ENCODE measurements around the gene HILPDA.

The HILPDA gene, protein sequence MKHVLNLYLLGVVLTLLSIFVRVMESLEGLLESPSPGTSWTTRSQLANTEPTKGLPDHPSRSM

DNA sequence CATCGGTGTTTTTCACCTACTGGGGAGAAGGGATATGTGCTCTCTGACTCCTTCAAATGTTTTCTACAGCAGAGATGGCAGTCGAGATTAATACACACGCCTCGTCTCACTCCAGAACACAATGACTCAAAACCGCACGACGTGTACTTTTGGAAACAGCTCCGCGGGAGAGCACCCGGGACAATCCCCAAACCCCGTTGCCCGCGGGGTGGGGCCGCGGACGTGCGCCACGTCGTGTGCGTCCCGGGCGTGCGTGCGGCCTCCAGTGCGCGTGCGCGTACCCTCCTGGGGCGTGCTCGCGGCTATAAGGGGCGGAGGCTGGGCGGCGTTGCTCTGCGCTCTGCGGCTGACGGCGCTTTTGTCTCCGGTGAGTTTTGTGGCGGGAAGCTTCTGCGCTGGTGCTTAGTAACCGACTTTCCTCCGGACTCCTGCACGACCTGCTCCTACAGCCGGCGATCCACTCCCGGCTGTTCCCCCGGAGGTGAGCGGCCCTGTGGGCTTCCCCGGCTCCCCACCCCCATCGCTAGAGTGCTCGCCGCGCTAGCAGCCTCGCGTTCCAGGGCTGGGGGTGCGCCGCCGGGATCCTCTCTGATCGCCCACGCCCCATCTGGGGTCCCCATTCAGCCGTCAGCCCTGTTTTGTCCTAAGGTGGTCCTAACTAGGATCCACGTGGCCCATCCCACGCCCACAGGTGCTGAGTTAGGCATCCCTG lies at the start of gene HILPDA:
HILPDA (plus strand) TSS at position 336 of the 712 bp plus-strand sequence. CDS start 1,391 bp downstream, outside the sequence.
- DNase-seq = peak; percentile 94

DNA sequence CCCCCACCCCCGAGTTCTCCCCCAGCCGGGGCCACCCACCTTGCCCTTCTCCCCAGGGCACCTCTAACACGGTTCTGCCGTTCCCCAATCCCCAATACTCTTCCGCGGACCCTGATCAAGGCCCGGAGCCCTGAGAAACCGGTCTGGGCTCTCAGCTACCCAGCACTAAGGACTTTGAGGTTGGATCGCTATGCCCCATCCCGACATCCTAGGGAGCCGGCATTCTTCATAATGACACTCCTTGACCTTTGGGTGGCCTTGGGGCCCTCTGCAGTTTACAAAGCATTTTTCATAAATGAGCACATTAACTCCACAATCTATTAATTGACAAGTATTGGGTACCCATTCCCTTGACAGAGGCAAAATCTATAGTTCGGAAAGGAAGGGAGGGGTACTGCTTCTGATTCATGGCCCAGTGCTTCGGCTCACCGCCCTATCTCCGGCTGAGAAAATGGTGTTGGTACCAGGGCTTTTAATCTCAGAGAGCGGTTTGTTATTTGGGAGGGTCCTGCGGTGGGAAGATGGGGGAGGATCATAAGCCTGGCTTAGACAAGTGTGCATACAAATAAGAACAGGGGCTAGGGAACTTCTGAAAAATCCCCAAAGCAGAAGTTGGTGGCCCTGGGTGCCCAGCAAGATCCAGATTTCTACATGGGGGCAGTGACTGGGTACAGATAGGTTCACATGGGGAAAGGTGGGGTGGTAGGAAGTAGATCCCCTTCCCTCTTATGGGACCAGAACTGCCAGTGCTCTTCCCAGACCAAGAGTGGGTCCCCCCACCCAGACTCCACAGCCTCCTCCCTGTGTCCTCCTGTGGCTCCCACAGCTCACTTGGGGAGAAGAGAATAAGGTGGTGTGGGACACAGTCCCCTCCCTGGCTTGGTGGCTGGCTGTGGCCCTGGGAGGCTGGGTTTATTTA lies 49.1 kb upstream of the HILPDA start:
- no peak for DNase-seq

DNA sequence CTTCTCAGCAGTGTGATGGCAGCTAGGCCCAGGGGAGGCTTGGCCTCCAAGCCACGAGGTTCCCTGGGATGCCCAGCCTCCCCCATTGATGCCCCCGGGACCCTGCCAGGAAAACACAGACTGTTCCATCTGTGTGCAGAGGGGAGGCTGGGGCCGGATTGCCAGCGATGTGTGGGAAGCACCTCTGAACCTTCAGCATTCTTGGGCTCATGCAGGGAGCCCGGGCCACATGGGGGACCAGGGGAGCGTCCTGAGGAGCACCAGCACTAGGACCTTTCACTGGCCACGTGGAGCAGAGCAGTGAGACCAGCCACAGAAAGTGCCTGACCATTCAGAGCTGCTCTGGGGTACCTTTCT lies 48.5 kb upstream of the HILPDA start:
- DNase-seq = no peak

DNA sequence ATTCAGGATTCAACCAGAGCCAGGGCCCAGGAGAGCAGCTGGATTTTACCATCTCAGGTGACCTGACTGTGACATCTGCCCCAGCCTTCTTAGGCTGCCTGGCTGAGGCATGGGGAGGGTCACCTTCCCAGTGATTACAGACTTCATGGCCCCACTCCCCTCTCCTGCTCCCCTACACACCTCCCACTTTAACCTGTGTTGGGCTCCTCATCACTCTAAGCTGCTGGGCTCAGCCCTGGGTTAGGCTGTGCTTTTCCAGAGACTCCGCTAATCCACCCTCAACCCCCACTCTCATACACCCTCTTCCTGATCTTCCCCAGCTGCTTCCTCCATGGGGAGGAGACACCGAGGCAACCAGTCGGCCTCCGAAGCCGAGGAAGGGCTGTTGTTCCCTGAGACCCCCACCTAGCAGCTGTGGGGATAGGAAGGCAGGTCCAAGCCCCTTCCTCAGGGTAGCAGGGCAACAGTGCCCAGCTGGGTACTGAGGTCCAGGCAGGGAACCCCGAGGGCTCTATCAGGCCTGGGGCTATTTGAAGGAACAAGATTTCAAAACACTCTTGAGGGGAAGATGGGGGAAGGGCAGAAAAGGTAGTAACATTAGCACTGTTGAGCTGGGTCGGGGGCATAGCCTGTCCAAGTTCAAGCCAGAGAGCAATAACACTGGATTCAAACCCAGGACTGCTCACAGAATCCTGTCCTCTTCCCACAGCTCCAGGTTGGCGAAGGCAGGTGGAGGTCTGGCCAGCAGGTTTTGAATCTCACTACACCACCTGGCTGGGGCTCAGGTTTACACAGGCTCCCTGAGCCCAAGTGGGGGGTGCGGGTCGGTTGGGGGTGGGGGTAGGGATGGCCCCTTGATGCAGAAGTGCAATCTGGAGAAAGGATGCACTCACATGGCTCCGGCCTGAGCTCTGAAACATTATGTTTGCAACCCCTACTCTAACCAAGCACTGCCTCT lies 47.6 kb upstream of the HILPDA start:
- no peak for DNase-seq

DNA sequence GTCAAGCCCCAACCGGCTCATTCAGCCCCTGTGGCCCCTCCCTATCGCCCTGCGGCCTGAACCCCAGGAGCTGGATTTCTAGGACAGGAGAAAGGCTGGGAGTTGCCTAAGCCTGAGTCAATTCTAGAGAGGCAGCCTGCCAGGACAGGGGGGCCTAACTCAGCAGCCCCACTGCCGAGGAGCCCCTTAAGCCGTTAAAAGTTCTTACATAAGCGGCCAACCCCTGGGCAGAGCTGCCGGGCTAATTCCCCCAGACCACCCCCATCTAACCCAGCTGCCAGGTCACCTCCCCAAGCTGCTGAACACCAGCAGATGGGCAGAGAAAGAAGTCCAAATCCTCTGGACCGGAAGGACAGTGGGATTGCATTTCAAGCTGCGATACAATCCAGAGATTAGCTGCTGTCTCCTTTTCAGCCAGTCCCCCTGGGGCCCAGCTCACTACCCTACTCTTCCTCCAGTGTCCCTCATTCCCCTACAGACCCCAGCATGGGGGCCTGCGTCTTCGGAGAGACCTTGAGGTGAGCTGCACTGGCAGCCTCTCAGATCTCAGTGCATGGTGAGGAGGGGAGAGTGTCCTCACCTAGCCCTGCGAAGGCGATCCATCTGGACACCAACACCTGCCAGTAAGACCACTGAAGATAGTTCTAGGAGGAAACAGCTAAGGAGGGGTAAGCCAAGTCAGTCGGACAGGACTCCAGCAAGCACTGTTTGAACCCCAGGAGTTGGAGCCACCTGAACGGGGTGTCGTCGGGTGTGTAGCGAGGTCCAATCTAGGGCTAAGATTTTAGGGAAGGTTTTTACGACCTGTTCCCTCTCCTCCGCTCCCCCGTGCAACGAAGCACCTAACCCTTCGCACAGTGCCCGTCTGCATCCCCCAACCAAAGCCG lies 46.7 kb upstream of the HILPDA start:
- no peak for DNase-seq

DNA sequence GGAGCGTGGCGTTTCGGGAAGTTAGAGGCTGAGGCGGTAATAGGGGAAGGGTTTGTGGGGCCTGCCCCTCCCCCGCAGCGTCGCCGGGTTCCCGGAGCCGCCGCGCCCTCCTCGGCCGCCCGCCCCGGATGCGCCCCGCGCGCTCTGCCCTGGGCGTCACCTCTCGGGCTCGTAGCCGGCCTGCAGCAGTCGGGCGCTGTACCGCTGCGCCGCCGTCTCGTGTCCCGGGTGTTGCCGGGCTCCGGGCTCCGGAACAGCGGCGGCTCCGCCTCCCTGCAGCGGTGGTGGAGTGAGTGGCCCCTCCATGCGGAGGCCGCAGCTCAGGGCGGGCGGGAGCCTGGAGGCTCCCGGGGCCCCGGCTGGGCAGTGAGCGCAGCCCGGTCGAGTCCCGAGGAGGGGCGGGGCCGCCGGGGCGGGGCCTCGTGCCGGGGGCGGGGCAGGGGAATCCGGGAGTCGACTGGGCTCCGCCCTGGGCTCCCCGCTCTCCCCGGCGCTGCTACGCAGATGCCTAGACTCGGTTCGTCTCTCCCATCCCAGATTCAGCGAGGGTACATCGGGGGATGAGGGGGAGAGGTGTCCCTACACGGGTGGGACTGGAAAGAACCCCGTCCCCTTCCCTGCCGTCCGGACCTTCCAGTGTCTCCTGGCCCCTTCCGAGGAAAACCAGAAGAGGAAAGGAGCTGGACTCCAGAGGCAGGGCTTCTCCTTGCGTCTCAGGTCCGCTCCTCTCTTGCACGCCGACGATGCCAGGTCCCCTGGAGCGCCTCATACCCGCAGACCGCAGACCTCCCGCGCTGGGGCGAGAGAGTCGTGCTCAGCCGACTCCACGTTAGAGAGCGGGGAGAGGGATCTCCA lies 45.9 kb upstream of the HILPDA start, which contains the start of gene IMPDH1:
IMPDH1 (minus strand) TSS at position 387 of the 855 bp plus-strand sequence; CDS start at position 306, 81 bp downstream.
- DNase-seq = peak; percentile 72

DNA sequence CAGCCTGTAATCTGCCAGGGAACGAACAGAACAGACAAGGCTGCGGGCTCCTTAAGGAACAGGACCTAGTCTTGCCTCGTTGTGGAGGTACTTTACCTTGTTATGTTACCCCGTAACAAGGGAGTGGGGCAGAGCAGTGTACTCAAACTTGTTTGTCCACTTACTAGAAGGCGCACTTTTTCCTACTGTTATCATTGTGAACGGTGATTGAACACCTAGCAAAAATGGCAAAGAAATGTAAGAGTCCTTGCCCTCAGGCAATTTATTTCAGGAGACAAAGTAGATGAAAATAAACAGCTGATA lies 45.3 kb upstream of the HILPDA start:
- DNase-seq = no peak

DNA sequence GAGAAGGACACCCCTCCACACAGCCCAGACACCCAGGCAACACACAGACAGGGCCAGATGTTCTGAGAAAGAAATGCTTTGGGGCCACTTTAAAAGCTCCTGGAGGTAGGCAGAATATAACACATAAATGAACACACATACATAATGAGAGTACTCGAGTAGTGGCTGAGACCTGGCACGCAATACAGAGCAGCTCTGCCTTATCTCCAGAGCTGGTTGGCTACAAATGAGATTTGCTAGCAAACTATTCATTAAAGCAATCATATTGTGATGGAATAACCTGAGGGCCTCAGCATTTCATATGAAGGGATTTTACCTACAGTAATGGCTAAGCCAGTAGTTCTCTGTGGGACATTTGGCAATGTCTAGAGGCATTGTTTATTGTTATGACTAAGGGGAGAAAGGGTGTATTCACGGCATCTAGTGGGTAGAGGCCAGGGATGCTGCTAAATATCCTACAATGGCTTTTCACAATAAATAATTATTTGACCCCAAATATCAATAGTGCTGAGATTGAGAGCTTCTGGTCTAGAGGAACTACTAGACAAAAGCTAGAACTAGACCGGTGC lies 40.4 kb upstream of the HILPDA start:
- DNase-seq = no peak

DNA sequence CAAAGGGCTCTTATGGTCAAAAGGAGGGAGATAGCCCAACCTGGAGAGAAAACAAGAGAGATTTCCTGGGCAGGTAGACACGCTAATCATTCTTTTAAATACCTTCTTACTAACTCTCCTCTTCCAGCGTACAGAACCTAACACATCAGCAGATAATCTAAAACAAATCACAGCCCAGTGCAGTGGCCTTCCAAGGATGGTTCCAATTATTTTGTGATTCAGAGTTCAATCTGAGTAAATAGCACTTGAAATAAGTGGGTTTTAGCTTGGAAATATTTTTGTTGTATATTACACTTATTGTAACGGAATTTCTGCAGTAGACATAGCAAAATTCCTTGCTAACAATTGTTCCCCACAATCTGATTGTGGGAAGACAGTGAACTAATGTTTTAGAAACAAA lies 38.6 kb upstream of the HILPDA start:
- no peak for DNase-seq

DNA sequence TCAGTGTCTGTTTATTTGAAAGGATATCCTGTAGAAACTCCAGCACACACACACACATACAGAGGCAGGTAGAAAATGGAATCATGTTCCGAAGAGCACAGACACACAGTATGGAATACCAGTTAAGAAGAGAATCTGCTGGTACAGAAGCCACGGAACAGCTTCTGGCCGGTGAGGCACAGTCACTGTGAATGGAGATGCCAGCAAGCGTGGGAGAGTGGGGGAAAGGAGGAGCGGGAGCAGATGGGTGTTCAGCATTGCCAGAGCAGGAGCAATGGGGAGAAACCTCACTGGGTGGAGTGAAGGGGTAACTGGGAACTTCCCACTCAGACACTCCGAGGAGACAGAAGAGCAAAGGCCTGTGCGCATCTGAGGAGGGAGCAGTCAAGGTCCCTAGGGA lies 36.4 kb upstream of the HILPDA start:
- DNase-seq = no peak

DNA sequence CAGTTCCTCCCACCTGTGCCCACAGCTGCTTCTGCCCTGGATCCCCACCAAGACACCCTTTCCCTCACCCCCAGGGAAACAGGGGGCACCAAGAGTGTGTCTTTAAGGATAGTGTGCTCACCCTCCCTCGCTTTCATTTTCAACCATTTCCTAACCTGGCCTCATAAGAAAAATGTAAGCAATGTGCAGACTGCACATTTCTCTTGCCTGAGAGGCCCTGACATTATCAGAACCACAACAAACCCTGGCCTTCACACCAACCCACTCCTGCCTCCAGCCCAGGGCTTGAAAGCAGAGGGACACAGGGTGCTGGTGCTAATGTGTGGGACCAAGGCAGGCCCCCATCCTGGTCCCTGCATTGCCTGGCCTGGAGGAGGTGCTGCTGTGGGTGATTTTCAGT lies 34.9 kb upstream of the HILPDA start:
- no peak for DNase-seq

DNA sequence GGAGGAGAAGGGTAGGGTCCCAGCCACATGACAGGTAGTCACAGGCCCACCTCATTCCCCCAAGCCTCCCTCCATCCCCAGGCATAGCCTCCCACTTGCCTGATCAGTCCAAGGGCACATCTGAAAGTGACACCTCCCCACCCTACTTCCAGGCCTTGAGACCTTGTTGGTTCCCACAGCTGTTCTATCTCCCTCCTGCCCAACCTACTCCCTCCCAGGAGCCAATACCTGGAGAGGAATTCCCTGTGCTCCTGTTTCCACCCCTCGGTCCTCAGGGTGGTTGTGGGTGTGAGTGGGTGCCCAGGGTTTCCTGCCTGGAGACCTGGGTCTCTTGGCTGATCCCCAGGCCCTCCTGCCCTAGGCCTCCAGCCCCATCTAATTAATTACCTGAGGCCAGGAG lies 34.3 kb upstream of the HILPDA start:
- DNase-seq = no peak

DNA sequence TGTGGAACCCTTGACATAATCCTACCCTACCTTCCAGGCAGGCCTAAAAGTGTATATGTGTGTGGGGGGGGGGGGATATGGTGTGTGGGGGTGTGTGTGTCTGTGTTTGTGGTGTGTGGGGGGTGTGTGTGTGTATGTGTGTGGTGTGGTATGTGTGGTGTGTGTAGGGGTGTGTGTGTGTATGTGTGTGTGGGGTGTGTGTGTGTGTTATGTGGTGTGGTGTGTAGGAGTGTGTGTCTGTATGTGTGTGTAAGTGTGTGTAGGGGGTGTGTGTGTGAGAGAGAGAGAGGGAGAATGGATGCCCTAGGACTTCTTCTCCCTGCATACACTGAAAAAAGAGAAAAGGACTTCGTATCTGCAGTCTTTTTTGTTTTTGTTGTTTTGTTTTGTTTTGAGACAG lies 33.6 kb upstream of the HILPDA start:
- no peak for DNase-seq

DNA sequence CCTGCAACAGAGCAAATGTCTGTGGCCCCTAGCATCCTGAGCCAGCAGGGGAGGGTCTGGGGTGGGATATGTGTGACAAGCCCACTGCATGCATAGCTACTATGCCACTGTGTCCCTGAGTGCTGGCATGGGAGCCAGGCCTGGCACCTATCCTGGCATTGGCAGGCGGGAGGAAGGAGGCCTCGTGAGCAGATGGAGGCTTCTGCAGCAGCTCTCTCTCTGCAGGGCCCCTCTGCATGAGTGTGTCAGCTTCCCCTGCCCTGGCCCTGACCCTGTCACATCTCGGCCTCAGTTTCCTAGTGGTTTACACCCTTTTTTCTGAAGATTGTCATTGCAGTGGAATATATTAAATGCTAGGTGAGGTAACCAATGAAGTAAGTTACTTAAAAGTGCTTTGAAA lies 32.8 kb upstream of the HILPDA start:
- no peak for DNase-seq

DNA sequence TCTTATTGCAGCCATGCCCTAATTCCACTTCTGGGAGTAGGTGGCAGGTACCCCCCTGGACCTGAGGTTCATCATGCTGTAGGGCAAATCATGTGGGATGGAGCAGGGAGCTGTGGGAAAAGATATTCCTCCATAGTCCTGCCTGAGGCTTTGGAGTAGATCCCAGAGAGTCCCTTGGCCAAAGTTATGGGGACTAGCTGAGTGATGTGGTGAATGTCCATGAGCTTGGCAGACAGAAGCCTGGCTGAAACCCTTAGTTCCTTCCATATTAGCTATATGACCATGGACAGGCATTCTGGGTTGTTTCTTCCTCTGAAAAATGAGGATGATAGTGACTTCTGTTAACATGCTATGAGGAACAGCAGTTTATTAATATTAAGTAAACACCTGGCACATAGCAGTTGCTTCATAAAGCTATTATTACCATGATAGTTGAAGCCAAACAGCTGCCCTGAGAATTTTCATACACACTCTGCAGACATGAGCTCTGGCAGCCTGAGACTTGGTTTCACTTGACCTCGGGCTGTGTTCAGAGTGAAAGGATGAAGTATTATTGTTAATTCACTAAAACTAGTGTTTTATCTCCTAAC lies 30.9 kb upstream of the HILPDA start:
- no peak for DNase-seq

DNA sequence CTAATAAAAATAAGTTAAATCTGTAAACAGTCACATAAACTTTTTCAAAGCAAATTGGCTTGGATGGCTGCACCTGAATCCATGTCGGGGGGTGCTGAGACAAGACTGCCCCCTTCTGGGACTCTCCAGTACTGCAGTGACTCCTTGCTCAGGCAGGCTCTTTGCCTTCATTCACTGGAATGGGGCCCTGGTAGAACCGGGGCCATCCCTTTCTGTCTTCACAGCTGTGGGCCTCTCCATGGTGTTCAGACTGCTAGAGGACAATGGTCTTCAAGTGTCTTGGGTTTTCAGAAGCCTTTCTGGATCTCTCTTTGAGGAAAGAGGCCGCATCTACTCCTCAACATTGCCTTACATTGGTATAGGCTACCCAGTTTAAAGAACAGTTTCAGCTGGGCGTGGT lies 29.8 kb upstream of the HILPDA start:
- peak; percentile 54 for DNase-seq

DNA sequence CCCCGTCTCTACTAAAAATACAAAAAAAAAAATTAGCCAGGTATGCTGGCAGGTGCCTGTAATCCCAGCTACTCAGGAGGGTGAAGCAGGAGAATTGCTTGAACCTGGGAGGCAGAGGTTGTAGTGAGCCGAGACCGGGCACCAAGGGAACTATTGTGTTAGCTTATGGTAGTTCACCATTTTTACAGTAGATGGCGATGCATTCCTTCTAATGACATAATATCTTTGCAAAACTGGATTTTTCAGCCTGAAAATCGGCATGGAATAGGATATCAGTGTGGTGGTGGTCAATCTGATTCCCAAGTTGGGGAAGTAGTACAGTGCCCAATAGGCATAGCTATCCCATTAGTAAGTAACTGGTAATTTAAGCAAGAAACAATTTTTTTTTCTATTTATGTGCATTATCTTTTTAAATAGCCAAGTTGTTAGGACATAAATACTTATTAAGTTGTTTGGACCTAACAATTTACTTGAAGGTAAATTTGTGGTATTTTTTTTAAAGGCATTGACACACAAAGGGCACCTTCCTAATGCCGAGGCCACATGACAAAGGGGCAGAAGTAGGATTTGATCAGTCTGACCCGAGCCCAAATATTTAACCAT lies 28.3 kb upstream of the HILPDA start:
- DNase-seq = peak; percentile 58

DNA sequence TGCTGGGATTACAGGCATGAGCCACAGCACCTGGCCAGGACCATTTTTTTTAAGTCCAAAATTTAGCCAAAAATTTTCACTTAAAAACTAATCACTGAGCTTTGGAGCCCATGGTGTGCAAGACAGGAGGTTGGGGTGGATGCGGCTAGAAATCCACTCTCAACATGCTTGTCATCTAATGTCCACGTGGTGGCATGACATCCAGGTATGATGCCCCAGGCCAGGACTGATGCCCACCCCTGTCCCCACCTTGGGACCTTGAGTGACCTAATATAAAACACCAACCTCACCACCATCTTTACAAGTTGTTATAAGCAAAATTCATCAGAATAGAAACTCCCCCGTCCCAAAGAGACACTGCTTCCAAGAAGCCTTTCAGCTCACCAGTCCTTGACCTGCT lies 25.5 kb upstream of the HILPDA start:
- no peak for DNase-seq

DNA sequence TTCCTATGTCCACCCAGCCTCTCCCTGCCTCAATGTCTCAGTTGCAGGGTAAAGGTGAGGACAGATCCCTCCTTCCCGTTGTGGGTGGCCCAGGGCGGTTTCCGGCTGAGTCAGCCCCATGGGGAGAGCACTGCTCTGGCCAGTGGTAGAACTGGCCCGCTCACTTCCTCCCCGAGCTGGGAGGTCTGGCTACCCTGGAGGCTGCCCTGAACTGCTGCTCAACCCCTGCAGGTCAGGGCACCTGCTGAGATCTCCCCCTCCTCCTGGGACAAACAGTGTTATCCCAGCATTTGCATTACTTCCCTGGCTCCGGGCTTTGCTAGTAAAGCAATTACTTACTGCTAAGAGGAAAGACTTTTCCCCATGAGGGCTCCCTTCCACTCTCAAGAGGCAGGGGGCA lies 24.5 kb upstream of the HILPDA start:
- DNase-seq = no peak

DNA sequence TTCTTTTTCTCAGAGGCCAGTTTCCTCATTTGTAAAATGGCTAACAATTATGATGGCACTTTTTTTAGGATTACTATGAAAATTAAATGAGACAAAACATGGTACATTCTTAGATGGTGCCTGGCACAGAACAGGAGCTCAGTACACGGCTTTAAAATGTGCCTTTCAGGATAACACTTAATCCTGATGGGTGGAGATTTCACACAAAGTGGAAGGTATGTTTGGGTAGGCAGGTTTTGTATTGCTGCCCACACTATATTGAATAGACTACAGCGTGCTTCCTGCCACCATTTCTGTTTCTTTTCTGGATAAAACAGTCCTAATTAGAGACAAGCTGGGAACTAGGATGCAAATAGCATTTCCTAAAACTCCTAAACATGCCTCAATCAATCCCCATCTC lies 23.9 kb upstream of the HILPDA start:
- no peak for DNase-seq

Data from kidney glomerular epithelial cell (primary cell).